ENCODE measurements around the gene RDX.

Gene RDX

DNA sequence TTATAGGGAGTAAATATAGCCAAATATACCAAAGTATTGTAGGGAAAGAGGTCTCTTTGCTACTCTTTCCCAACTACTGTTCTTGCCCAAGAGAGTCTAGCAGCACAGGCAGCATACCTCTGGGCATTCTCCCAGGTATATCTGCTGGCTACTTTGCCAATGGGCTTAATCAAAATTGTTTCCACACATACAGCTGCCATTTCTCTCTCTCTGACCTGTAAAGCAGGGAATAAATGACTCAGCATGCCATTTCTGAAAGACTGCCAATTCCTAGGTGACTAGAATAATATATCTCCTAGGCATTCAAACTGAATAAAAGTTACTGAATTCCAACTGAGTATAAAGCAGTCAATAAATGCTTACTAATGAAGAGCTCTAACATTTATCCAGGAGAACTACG is 44.6 kb downstream of the RDX start:
- DNase-seq (ENCODE audit: low spot score) = peak; percentile 69

DNA sequence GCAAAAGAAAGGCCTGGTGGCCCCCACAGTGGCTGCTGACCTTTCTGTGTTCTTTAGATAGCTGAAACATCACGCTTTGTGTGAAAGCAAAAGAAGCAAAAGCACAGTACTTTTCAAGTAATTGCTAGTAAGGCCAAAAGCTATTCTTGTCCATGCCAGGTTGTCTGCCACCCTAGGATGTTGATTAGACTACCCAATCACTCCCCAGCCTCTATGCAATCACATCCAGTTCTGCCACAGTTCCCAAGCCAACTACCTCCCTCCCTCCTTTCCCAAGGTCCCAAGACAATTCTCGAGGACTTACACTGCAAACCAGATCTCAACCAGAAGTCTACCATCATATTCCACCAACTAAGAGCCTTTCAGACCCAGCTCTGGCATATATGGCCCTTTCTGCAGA is 46.2 kb downstream of the RDX start:
- no peak for DNase-seq (ENCODE audit: low spot score)
- TF ChIP-seq, protein P1, sequence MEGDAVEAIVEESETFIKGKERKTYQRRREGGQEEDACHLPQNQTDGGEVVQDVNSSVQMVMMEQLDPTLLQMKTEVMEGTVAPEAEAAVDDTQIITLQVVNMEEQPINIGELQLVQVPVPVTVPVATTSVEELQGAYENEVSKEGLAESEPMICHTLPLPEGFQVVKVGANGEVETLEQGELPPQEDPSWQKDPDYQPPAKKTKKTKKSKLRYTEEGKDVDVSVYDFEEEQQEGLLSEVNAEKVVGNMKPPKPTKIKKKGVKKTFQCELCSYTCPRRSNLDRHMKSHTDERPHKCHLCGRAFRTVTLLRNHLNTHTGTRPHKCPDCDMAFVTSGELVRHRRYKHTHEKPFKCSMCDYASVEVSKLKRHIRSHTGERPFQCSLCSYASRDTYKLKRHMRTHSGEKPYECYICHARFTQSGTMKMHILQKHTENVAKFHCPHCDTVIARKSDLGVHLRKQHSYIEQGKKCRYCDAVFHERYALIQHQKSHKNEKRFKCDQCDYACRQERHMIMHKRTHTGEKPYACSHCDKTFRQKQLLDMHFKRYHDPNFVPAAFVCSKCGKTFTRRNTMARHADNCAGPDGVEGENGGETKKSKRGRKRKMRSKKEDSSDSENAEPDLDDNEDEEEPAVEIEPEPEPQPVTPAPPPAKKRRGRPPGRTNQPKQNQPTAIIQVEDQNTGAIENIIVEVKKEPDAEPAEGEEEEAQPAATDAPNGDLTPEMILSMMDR (conservative IDR thresholded peaks at IDR 0.05; ENCODE audit: low read depth) = no peak
- POLR2A ChIA-PET (ENCODE audit: low non-redundant PET) = no interaction called here
- no peak overlapping the region for H3K27ac ChIP-seq
- CTCF ChIA-PET = interaction anchor here (0.7 to 0.9 kb wide), 2 partner anchors 46 to 50 kb away, joined by 3 read pairs; no protein-coding TSS in a partner anchor

More for the DNA sequence above, 44.6 kb downstream of the RDX start:
- TF ChIP-seq, protein P1 (conservative IDR thresholded peaks at IDR 0.05; ENCODE audit: low read depth) = no peak
- H3K27ac ChIP-seq = no peak overlapping the region
- POLR2A ChIA-PET (ENCODE audit: low non-redundant PET) = no interaction called here
- CTCF ChIA-PET = interaction anchor here (0.5 kb wide), 1 partner anchor 187 kb away, joined by 3 read pairs; no protein-coding TSS in a partner anchor

DNA sequence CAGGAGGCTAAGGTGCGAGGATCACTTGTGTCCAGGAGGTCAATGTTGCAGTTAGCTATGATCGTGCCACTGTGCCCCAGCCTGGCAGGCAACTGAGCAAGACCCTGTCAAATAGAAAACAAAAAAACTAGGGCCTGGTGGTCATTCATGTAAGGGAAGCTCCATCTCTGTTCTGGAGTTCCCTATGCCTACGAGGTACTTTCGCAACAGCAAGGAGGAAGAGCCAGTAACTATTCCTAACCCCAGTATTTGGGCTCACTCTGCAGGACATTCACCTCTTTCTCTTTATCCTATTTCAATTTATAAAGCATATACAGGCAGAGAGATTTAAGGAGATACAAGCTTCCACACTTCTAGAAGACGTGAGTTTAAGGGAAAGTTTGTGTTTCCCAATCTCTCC is 46.6 kb downstream of the RDX start:
- POLR2A ChIA-PET (ENCODE audit: low non-redundant PET) = no interaction called here
- TF ChIP-seq, protein P1 (conservative IDR thresholded peaks at IDR 0.05; ENCODE audit: low read depth) = no peak
- CTCF ChIA-PET = interaction anchor here (0.6 to 0.9 kb wide), 3 partner anchors 34 to 50 kb away, joined by 3 to 5 read pairs (median 3); no protein-coding TSS in a partner anchor
- H3K27ac ChIP-seq = no peak overlapping the region
- DNase-seq (ENCODE audit: low spot score) = no peak

DNA sequence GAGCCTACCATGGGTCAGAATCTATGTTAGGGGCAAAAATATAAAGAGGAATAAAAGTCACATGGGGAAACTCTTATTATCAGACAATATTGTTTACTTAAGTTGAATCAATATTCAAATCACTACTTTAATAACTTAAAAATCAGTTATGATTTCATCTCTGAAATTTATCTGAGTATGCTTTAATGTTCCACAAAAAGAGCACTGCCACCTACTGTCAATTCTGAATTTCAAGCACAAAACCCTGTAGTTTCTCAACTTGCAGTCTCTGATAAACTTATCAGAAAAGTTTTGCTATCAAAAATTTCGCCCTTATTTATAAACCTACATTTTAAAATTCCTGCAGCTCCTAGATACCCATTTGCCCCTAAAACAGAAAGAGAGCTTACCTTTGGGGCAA is 47.3 kb downstream of the RDX start:
- DNase-seq (ENCODE audit: low spot score) = no peak
- no peak overlapping the region for H3K27ac ChIP-seq
- TF ChIP-seq, protein P1 (conservative IDR thresholded peaks at IDR 0.05; ENCODE audit: low read depth) = peak; percentile 17
- ChIA-PET CTCF (interaction anchor here (0.6 to 0.9 kb wide), 3 partner anchors 33 to 303 kb away, joined by 3 to 5 read pairs (median 3); no protein-coding TSS in a partner anchor), POLR2A (ENCODE audit: low non-redundant PET) (no interaction called here)

DNA sequence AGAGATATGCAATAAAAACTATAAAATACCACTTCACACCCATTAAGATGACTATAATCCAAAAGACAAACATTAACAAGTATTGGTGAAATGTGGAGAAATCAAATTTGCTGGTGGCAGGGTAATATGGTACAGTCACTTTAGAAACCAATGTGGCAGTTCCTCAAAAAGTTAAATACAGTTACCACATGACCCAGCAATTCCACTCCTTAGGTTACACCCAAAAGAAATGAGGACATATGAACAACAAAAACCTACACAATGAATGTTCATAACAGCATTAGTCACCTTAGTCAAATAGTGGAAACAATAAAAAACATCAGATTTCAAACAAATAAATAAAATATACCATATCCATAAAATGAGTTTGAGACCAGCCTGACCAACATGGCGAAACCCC is 52.6 kb downstream of the RDX start:
- no peak for DNase-seq (ENCODE audit: low spot score)
- POLR2A ChIA-PET (ENCODE audit: low non-redundant PET) = no interaction called here
- TF ChIP-seq, protein P1 (conservative IDR thresholded peaks at IDR 0.05; ENCODE audit: low read depth) = no peak

DNA sequence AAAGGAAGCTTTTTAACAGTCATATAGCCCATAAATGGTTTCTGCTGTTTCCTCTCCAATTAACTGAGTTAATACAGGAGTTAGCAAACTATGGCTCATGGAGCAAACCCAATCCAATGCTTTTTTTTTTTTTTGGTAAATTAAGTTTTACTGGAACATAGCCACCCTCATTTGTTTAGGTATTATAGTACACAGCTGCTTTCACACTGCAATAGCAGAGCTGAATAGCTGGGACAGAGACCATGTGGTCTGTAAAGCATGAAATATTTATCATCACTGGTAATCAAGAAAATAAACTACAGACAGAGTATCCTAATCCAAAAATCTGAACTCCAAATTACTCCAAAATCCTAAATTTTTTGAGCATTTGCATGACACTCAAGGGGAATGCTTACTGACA is 53.7 kb downstream of the RDX start:
- POLR2A ChIA-PET (ENCODE audit: low non-redundant PET) = no interaction called here
- no peak overlapping the region for H3K27ac ChIP-seq
- DNase-seq (ENCODE audit: low spot score) = no peak
- TF ChIP-seq, protein P1 (conservative IDR thresholded peaks at IDR 0.05; ENCODE audit: low read depth) = no peak
- CTCF ChIA-PET = interaction anchor here (0.6 to 0.7 kb wide), 3 partner anchors 83 to 1660 kb away, joined by 3 to 5 read pairs (median 4); no protein-coding TSS in a partner anchor

More for the DNA sequence above, 52.6 kb downstream of the RDX start:
- CTCF ChIA-PET = no interaction called here
- H3K27ac ChIP-seq = no peak overlapping the region
